ENCODE data around the gene CCDC191. TPM values are rescaled to one million over a fixed set of nuclear protein-coding genes. Genes with fewer than 3 reads are reported as not detected.

The CCDC191 gene
- total and polyA plus RNA-seq, 10 donors: 4.2 to 11.0 (median 8.2) TPM

GRCh38 chr3:113963879-113964278, 92.4 kb downstream of the CCDC191 start:
- intact Hi-C loops (cut with DNase I; ENCODE audit: low total_unique reads): no loop called here
- TF ChIP-seq CTCF (IDR thresholded peaks at IDR 0.05 in 8 of 11, conservative IDR thresholded peaks at IDR 0.05 in 3 of 11): no peak
- TF ChIP-seq POLR2A (IDR thresholded peaks at IDR 0.05): no peak
- TF ChIP-seq POLR2AphosphoS5 (IDR thresholded peaks at IDR 0.05): no peak
- 74 to 89% (median 82%) methylated on average over 3 of the region's 3 CpGs for WGBS, 5 donors
- Histone ChIP-seq H3K27ac (no peak overlapping the region), H3K36me3 (peaks cover 0 to 41% (median 2%) of the 10 kb centered on the region in 6 donors), H3K4me1 (no peaks in the 10 kb centered on the region), H3K9me3 (no peaks in the 10 kb centered on the region), H3K27me3 (replicated peaks in 1 of 7) (no peaks in the 10 kb centered on the region), H3K4me3 (no peak overlapping the region)
- no peak for DNase-seq

- Histone ChIP-seq H3K4me1 (peaks cover 0 to 15% (median 0%) of the 10 kb centered on the region in 6 donors), H3K27ac (no peak overlapping the region), H3K27me3 (replicated peaks in 1 of 7) (no peaks in the 10 kb centered on the region), H3K36me3 (peaks cover 0 to 37% (median 7%) of the 10 kb centered on the region in 6 donors), H3K9me3 (no peaks in the 10 kb centered on the region), H3K4me3 (no peak overlapping the region)
- 65 to 75% (median 70%) methylated on average over 8 of the region's 8 CpGs for WGBS, 5 donors
- no peak for DNase-seq
- TF ChIP-seq POLR2AphosphoS5 (IDR thresholded peaks at IDR 0.05) (no peak), CTCF (IDR thresholded peaks at IDR 0.05 in 8 of 11, conservative IDR thresholded peaks at IDR 0.05 in 3 of 11) (no peak), POLR2A (IDR thresholded peaks at IDR 0.05) (no peak)
- intact Hi-C loops (cut with DNase I; ENCODE audit: low total_unique reads): no loop called here
Measured at GRCh38 chr3:113954091-113954685, 102.1 kb downstream of the CCDC191 start.

GRCh38 chr3:113953677-113954076, 102.6 kb downstream of the CCDC191 start:
- H3K36me3 ChIP-seq: peaks cover 0 to 32% (median 6%) of the 10 kb centered on the region in 6 donors
- no peak for DNase-seq
- H3K9me3 ChIP-seq: no peaks in the 10 kb centered on the region
- no peak for TF ChIP-seq CTCF (IDR thresholded peaks at IDR 0.05 in 8 of 11, conservative IDR thresholded peaks at IDR 0.05 in 3 of 11)
- no peak for TF ChIP-seq POLR2A (IDR thresholded peaks at IDR 0.05)
- TF ChIP-seq POLR2AphosphoS5 (IDR thresholded peaks at IDR 0.05): no peak
- H3K4me3 ChIP-seq: no peak overlapping the region
- no peak overlapping the region for H3K27ac ChIP-seq
- H3K4me1 ChIP-seq: peaks cover 1 to 20% (median 4%) of the 10 kb centered on the region in 6 donors
- WGBS, 5 donors: 18 to 35% (median 26%) methylated on average over 7 of the region's 7 CpGs
- H3K27me3 ChIP-seq (replicated peaks in 1 of 7): no peaks in the 10 kb centered on the region
- intact Hi-C loops (cut with DNase I; ENCODE audit: low total_unique reads): no loop called here

- H3K27ac ChIP-seq: no peak overlapping the region
- no peaks in the 10 kb centered on the region for H3K9me3 ChIP-seq
- peaks cover 4 to 28% (median 11%) of the 10 kb centered on the region in 6 donors for H3K4me1 ChIP-seq
- TF ChIP-seq CTCF (IDR thresholded peaks at IDR 0.05 in 8 of 11, conservative IDR thresholded peaks at IDR 0.05 in 3 of 11): no peak
- no peak for TF ChIP-seq POLR2A (IDR thresholded peaks at IDR 0.05)
- no peak for TF ChIP-seq POLR2AphosphoS5 (IDR thresholded peaks at IDR 0.05)
- H3K4me3 ChIP-seq: no peak overlapping the region
- intact Hi-C loops (cut with DNase I; ENCODE audit: low total_unique reads): no loop called here
- H3K36me3 ChIP-seq: peaks cover 0 to 24% (median 0%) of the 10 kb centered on the region in 6 donors
- DNase-seq: no peak
- peaks cover 0 to 5% (median 0%) of the 10 kb centered on the region in 7 donors for H3K27me3 ChIP-seq (replicated peaks in 1 of 7)
Measured at GRCh38 chr3:113952921-113953320, 103.4 kb downstream of the CCDC191 start.
